GM19324 (cell line): ENCODE data around the gene MICAL3.

Experiments
- ATAC-seq: cut with Tn5 transposase; IDR thresholded peaks from one replicate; pipeline ENCODE4 v1.9.1; 2021; ENCODE audit warnings: mild to moderate bottlenecking, moderate library complexity; ENCODE audit not compliant: unreplicated experiment, low FRiP score

Gene MICAL3

GRCh38 chr22:17920145-17920605 is 104.2 kb downstream of the MICAL3 start:
- ATAC-seq, result no peak

DNA sequence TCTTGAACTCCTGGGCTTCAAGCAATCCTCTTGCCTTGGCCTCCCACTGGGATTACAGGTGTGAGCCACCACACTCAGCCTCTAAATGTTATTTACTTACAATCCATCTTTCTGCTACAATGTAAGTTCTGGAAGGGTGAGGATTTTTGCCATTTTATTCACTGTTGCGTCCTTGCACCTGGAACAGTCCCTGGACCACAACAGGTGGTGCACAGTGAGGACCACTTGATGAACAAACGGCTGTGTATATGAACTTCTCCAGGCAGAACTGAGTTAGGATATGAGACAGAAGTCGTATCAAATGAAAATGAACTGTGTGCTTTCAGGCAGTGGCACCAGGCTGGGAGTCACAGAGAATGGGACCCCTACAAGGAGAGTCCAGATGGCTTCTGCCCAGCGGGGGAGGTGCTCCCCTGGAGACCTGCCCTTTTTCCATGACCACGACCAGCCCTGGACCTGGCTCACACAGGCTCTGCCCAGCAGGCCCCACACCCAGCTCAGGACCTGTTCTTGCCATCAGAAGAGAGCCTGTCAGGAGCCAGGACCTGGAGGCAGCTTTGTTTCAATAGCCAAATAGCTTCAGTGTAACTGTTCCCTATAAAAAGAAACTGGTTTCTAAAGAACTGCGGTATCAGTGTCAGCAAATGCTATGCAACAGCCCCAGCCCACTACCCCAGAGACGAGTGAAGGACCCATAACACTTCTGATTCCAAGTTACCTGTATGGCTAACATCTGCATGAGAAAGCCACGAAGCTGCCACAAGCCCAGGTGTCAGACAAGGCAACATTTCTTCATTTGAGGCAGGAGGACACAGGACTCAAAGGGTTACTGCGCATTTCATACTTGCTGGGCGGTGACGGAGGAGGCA is 104.9 kb downstream of the MICAL3 start:
- no peak for ATAC-seq

DNA sequence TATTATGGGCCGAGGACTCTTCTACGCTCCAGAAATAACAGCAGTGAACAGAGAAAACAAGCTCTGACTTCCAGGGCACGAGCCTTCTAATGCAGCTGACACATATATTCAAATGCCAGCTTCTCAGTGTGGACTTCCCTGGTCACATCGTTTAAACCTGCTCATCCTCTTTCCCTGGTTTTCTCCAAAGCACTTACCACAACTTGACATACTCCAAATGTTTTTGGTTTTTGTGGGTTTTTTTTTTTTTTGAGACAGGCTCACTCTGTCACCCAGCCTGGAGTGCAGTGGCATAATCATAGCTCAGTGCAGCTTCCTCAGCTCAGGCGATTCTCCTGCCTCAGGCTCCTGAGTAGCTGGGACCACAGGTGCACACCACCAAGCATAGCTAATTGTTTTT is 105.5 kb downstream of the MICAL3 start:
- ATAC-seq, result no peak

GRCh38 chr22:17917490-17917983 is 106.8 kb downstream of the MICAL3 start:
- ATAC-seq, result no peak

DNA sequence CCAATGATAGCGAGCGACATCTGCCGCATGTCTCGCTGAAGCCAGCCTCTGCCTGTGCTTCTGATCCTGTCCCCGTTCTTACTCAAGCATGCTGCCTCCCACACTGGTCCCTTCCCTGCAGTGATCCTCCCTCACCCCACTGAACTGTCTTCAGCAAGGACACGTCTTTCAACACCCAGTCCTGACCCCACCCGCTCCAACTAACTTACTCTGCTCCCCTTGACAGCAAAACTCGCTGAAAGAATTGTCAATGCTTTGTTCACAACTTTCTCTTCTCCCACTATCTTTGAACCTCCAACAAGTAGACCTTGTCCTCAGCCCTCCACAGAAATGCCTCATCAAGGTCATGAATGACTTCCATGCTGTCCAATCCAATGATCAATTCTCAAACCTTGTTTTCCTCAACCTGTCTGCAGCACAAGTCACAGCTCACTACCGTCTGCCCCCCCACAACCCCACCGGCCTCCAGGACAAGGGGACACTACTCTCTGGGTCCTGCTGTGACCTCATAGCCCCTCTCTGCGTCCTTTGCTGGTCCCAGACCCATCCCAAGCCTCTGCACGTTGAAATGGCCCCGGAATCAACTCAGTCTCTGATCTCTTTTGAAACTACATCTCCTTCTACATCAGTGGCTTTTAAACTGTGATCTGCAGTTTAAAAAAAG is 108.0 kb downstream of the MICAL3 start:
- no peak for ATAC-seq

DNA sequence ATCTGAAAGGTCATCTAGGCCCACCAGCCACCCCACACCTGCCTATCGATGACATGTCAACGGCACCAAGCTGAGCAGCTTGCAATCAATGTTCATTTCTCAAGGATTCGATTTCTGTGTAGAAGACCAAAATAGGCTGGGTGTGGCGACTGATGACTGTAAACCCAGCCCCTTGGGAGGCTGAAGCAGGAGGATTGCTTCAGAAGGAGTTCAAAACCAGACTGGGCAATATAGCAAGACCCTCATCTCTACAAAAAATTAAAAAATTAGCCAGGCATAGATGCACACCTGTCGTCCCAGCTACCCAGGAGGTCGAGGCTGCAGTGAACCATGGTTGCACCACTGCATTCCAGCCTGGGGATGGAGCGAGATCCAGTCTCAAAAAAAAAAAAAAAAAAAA is 108.7 kb downstream of the MICAL3 start:
- ATAC-seq, result no peak

DNA sequence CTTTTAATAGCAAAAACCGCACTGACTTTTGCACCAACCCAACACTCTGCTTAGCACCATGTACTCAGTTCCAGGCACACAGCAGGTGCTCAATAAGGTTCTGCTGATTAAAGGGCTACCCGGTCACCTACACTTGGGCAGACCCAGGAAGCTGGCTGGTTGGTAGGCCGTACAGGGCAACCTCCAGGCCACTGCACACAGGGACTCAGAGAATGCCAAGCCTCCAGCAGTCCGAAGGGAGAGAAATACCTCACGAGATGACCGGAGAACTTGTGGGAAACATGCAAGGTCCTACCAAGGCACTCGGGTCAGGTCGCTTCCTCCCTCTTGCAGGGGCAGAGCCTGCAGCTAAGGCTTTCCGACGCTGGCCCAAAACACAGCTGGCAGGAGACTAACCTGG is 109.2 kb downstream of the MICAL3 start:
- no peak for ATAC-seq

GRCh38 chr22:17914474-17914873 is 109.9 kb downstream of the MICAL3 start:
- ATAC-seq, result no peak

DNA sequence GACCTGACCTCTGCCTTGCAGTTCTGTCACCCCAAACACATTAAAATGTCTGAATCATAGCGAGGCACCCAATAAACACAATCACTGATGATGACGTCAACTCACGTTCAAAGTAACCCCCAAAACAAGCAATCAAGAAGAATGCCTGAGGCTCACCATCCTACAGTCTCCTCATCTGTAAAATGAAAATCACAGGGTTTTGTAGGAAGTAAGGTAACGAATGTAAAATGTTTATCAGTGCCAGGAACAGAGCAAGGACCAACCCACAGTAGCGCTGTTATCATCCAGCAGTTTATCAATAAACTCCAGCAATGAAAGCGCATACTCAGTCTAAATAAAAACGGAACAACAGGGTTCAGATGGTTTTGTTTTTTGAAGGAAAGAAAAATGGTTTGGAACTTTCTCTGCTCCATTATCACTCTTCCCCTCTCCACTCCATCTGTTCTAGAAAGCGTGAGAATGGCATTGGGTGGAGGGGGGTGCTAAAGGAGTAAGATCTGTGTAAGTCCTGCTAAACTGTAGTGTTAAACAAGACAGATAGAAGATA is 110.5 kb downstream of the MICAL3 start:
- ATAC-seq, result no peak

- ATAC-seq, result no peak
Observed at GRCh38 chr22:17912945-17913721, 111.2 kb downstream of the MICAL3 start.

DNA sequence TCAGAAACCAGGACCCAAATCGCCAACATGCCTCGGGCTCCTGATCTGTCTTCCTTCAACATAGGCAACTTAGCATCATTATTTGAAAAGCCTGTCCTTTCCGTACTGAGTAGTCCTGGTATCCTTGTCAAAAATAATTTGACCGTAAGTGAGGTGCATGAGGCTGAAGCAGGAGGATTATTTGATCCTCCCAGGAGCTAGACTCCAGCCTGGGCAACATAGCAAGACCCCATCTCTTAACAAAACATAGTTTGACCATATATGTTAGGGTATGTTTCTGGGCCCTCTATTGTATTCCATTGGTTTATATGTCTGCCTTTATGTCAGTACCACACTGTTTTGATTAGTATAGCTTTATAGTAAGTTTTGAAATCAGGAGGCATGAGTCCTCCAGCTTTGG is 112.5 kb downstream of the MICAL3 start:
- no peak for ATAC-seq

DNA sequence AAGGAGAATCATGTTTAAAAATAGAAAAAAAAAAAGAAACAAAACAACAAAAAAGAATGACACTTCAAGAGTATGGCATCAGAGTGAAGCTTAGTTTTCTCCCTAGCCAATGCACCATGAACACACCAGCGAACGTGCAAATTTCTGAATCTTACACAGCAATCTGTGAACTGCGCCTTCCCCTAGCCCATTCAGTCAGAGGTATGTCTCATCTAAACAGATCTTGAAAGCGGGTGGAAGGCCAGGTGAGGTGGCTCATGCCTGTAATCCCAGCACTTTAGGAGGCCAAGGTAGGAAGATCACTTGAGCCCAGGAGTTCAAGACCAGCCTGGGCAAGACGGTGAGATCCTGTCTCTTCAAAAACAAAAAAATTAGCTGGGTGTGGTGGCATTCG is 113.1 kb downstream of the MICAL3 start:
- ATAC-seq, result no peak

DNA sequence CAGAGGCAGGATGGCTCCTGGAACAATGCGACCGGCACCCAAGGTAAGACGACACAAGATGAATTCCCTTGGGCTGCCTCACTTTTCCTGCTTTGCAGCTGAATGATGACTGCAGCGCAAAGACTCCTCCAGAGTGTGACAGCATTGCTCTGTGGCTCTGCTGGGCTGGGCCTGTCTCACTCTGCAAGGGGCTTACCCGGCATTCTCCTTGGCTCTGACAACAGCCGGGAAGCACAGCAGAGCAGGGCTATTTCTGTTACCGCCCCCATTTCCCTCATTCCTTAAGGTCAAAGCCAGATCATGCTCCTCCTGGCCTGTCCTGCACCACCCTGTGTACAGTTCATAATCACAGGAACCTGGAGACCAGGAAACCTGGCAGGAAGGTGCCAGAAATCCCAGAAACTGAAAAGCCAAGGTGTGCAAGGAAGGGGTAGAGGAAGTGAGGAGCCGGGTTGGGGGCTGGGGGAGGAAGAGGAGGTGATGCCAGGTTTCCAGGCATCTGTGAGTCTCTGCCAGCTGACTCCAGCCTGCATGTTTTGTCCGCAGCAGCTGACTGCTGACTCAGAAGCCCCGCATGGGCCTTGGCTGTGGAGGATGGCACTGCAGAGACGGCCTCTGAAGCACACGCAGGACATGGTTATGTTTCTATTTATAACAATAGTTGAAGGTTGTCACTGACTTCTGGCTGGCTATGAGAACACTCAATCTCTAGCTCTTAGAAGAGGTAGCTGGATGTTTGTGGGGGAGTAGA is 113.6 kb downstream of the MICAL3 start:
- no peak for ATAC-seq

DNA sequence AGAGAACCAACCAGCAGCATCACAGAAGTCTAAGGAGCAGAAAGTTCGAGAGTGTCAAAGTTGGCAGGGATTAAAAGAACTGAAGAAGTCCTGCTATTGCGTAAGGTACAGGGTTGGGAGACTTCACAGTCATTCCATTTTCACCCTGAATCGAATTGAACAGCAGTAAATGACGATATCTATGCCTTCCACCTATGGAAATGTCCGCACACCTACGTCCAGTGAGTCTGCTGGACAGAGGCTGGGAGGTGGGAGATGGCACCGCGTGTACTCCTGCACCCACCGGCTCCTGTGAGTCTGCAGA is 116.7 kb downstream of the MICAL3 start:
- no peak for ATAC-seq

- ATAC-seq, result no peak
Observed at GRCh38 chr22:17906978-17907747, 117.2 kb downstream of the MICAL3 start.

GRCh38 chr22:17905445-17905844 is 118.9 kb downstream of the MICAL3 start:
- no peak for ATAC-seq

DNA sequence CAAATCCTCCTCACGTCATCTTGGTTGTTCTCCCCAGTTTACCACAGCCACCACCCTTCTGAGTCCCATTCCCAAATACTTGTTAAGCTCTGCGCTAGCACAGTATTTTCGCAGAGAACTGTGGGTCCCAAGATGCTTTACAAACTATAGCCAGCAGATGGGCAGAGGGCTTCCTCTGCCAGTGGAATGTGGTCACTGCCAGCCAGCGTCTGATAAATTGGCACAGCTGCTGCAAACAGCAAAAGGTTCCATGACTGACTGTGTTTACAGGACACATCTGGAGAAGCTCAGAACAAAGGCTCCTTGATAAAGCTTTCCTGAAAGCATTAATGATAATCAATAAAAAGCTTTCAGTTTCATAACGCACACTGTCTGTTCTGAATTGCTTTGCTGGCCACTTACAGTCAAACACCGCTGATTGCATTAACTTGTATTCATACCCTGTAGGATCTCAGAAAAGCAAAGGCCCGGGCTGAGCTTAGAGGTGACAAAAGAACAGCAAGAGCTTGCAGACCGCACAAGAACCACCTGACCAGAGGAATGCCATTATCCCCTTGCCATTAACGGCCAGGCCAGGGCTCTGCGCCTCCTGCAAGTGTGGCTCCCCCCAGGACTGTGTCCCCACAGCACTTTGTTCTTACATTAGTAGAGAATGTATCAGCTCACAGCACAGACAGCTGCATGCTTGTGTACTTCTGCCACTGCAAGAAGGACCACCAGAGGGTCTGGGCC is 120.6 kb downstream of the MICAL3 start:
- ATAC-seq, result no peak

DNA sequence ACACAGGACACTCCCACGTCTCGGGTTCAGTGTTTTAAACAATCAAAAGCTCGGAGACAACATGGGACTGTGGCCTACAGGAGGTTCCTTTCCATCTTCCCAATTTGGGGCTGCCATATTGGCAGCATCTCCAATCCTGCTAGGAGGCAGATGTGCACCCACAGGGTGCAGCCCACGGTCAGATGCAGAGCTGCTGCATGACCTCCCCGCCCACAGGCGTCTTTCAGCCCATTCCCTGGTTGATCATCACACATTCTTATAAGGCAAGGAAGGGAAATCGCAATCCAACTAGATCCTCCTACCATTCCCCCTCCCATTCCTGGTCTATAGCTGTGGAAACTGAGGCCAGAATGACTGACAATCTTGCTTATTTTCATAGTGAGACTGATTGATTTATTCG is 121.4 kb downstream of the MICAL3 start:
- no peak for ATAC-seq

GRCh38 chr22:17898375-17898774 is 126.0 kb downstream of the MICAL3 start:
- ATAC-seq, result no peak
